DND-41 (cell line): ENCODE measurements around the gene CCDC144A.
"Not testable (repeated sequence)": the region's sequence is repeated elsewhere in the genome, so short reads cannot be mapped to it uniquely, and the experiment has no call there.

Experiments used
- ATAC-seq: fragments of 200-7000 bp; cut with Tn5 transposase; 3 replicates; pipeline ENCODE4 v1.9.1; 2021; ENCODE audit warnings: low read depth; ENCODE audit not compliant: insufficient read depth
- DNase-seq: peaks from one replicate; pipeline ENCODE4 v3.0.0-alpha.2; 2020
- H2AFZ ChIP-seq: 2 replicates; pipeline ENCODE4 v1.6.0; 2012; ENCODE audit warnings: low read depth, low read length
- H3K27ac ChIP-seq: 2 replicates; pipeline ENCODE4 v1.5.1; 2012; ENCODE audit warnings: low read length, inconsistent platforms
- H3K27me3 ChIP-seq: fragments of 200-600 bp; sonication (generic); 2 replicates; pipeline ENCODE4 v1.6.0; 2012; ENCODE audit warnings: low read length, mild to moderate bottlenecking, inconsistent platforms; ENCODE audit not compliant: insufficient read depth, poor library complexity
- H3K36me3 ChIP-seq: 2 replicates; pipeline ENCODE4 v1.5.1; 2012; ENCODE audit warnings: low read length, inconsistent platforms; ENCODE audit not compliant: insufficient read depth
- H3K4me1 ChIP-seq: 2 replicates; pipeline ENCODE4 v1.5.1; 2012; ENCODE audit warnings: mild to moderate bottlenecking, low read length; ENCODE audit not compliant: insufficient read depth
- H3K4me2 ChIP-seq: 2 replicates; pipeline ENCODE4 v1.6.0; 2012; ENCODE audit warnings: mild to moderate bottlenecking, moderate library complexity, low read length, inconsistent platforms; ENCODE audit not compliant: insufficient read depth
- H3K4me3 ChIP-seq, 2 experiments: fragments of 200-600 bp in 1 of 2; shearing (Covaris generic) in 1 of 2; 2 replicates each; pipeline ENCODE4 v1.5.1; 2012 to 2016; ENCODE audit warnings: inconsistent platforms in 2 of 2, low read length in 2 of 2, mild to moderate bottlenecking in 2 of 2, low read depth in 1 of 2, moderate library complexity in 1 of 2
- H3K79me2 ChIP-seq: 2 replicates; pipeline ENCODE4 v1.6.0; 2012; ENCODE audit warnings: low read length, inconsistent platforms; ENCODE audit not compliant: insufficient read depth
- H3K9ac ChIP-seq: 2 replicates; pipeline ENCODE4 v1.6.0; 2012; ENCODE audit warnings: low read depth, mild to moderate bottlenecking, inconsistent platforms, low read length, moderate library complexity
- H3K9me3 ChIP-seq: 2 replicates; pipeline ENCODE4 v1.5.1; 2012; ENCODE audit warnings: low read length, moderate library complexity, mild to moderate bottlenecking, inconsistent platforms; ENCODE audit not compliant: insufficient read depth, severe bottlenecking
- H4K20me1 ChIP-seq: 2 replicates; pipeline ENCODE4 v1.6.0; 2012; ENCODE audit warnings: low read length; ENCODE audit not compliant: insufficient read depth

CCDC144A gene

DNA sequence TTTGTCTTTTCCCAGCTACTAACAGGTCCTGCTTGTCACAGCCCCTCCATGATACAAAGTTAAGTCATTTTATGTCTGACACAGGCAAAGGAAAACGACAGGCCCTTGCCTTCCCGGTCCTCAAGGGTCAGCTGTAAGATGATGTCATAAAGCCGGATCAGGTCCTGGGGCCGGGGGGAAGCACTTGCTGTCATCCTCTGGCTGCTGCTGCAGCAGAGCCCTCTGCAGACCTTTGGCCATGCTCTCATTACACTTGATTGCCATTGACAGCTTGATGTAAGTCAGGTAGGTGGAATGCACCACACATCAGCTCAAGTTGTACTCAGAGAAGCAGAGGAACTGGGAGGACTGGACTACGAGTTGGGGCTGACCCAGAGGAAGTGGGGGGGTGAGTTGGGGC, 97.8 kb downstream of the CCDC144A start:
- not testable (repeated sequence) for H4K20me1 ChIP-seq, H3K4me3 ChIP-seq, H3K9me3 ChIP-seq, H2AFZ ChIP-seq, H3K79me2 ChIP-seq, H3K4me2 ChIP-seq, H3K36me3 ChIP-seq, H3K9ac ChIP-seq, H3K4me1 ChIP-seq, H3K27ac ChIP-seq, H3K27me3 ChIP-seq, DNase-seq, ATAC-seq

DNA sequence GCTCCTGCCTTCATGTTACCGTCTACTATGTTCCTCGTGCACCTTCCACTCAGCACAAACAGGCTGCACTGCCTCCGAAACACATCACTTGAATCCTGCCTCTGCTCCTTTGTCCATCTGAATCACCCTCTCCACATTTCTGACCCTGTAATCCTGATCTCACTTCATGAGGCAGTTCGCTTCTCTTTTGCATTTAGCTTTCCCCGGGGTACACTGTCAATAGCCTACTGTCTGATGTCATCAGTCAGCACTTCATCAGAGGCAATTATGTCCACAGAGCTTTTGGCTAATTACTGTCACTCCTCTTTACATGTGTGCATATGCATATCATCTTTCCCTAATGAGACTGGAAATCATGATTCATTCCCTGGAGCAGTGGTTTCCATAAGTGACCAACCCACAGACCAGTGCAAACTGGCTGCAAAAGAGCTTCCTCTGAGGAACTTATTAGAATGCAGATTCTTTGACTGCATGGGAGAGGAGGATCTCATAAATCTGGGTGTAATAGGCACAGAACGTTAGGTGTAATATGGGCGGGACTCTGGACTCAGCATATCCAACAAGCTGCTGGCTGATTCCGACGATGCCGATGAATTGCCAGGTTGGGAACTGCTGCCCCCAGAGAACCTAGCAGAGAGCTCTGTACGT, 99.0 kb downstream of the CCDC144A start:
- not testable (repeated sequence) for H3K27ac ChIP-seq, ATAC-seq, H3K79me2 ChIP-seq, H3K9ac ChIP-seq, H3K4me1 ChIP-seq, H2AFZ ChIP-seq, H3K27me3 ChIP-seq, DNase-seq, H3K4me3 ChIP-seq, H3K4me2 ChIP-seq, H3K9me3 ChIP-seq, H3K36me3 ChIP-seq, H4K20me1 ChIP-seq

DNA sequence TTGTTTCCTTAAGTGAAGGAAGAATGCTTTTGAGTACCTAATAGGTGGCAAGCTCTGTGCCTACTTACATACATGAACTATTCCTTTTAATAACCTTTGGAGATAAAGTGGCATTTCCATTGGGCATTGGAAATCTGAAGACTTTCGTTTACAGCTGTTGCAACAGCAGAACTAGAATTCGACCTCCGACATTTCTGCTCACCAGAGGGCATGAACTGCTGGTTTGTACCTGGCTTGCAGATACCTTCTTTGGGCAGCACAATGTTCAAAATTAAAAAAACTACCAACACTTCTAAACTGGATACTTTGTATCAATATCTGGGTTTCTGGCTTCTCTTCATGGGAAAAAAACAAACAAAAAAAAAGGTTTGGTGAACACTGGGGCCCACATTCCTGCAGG, 99.6 kb downstream of the CCDC144A start:
- not testable (repeated sequence) for H3K9me3 ChIP-seq, H3K79me2 ChIP-seq, H3K4me3 ChIP-seq, H4K20me1 ChIP-seq, H3K27me3 ChIP-seq, H3K4me2 ChIP-seq, H3K4me1 ChIP-seq, H3K36me3 ChIP-seq, H3K27ac ChIP-seq, H2AFZ ChIP-seq, H3K9ac ChIP-seq, DNase-seq, ATAC-seq

DNA sequence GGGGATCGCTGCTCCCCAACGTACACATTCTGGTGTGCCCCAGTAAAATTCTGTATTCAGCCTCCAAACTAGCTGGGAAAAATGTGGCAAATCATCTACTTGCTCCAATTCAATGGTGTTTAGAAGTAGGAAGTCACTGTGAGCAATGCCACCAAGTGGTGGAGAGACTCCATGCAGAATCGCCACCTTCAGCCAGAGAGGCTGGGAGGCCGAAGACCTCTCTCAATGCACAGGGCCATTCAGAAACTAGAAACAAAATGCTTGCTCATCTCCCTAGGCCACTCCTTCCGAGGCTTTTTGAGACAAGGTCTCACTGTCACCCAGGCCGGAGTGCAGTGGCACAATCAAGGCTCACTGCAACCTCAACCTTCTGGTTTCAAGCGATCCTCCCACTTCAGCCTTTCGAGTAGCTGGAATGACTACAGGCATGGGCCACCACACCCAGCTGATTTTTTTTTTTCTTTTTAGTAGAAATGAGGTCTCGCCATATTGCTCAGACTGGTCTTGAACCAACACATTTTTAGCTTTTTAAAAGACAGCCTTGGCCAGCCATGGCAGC, 100.4 kb downstream of the CCDC144A start:
- not testable (repeated sequence) for H3K4me2 ChIP-seq, ATAC-seq, H3K27ac ChIP-seq, H4K20me1 ChIP-seq, H3K9ac ChIP-seq, H2AFZ ChIP-seq, H3K27me3 ChIP-seq, H3K36me3 ChIP-seq, H3K9me3 ChIP-seq, DNase-seq, H3K4me1 ChIP-seq, H3K4me3 ChIP-seq, H3K79me2 ChIP-seq

DNA sequence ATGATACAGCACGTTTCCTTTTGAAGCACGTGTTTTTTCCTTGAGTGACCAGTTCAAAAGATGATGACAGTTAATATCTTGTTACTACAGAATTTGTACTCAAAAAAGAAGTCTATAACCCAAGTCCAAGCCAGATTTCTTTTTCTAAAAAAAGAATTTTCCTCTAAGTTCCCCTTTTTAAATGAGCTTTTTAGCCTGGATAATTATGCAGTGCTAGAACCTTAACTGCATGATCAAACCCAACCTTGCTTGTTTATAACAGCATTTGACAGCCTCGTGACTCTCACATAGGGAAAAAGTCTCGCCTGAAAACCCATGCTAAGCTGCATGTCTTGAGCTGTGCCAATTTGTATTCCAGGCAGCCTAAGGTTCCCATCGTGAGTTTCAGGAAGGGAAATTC, 104.2 kb downstream of the CCDC144A start:
- not testable (repeated sequence) for H3K79me2 ChIP-seq, H3K9me3 ChIP-seq, H3K27me3 ChIP-seq, H3K4me3 ChIP-seq, ATAC-seq, H3K36me3 ChIP-seq, H3K4me1 ChIP-seq, DNase-seq, H3K9ac ChIP-seq, H4K20me1 ChIP-seq, H3K4me2 ChIP-seq, H2AFZ ChIP-seq, H3K27ac ChIP-seq

DNA sequence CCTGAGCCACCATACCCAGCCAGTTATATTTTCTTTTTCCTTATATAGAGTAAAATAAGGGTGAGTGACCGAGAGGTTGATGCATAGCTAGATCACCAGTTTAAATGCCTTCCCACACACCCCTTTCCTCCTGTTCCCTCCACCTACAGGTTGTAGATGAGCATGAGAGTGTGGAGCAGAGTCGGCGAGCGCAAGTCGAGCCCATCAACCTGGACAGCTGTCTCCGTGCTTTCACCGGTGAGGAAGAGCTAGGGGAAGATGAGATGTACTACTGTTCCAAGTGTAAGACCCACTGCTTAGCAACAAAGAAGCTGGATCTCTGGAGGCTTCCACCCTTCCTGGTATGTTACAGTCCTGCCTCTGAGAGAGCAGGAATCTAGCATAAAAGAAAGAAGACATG, 105.9 kb downstream of the CCDC144A start:
- not testable (repeated sequence) for H3K9ac ChIP-seq, H4K20me1 ChIP-seq, H3K79me2 ChIP-seq, H3K27me3 ChIP-seq, H3K4me2 ChIP-seq, H2AFZ ChIP-seq, DNase-seq, H3K4me1 ChIP-seq, H3K9me3 ChIP-seq, ATAC-seq, H3K36me3 ChIP-seq, H3K4me3 ChIP-seq, H3K27ac ChIP-seq

DNA sequence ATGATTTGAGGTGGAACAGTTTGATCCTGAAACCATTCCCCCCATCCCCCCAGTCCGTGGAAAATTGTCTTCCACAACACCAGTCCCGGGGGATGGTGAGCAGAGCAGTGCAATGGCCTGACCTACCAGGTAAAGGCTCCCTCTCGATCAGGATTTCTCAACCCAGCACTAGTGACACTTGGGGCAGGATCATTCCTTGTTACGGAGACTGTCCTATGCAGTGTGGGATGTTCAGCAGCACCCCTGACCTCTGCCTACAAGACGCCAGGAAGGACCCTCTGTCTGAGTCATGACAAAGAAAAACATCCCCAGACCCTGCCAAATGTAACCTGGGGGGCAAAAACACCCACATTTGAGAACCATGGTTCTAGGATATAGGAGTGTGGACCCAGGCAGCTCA, 114.8 kb downstream of the CCDC144A start:
- H2AFZ ChIP-seq, DNase-seq, H3K79me2 ChIP-seq, H3K27me3 ChIP-seq, H3K4me3 ChIP-seq, ATAC-seq, H3K27ac ChIP-seq, H3K4me2 ChIP-seq, H3K9ac ChIP-seq, H3K4me1 ChIP-seq, H3K36me3 ChIP-seq, H4K20me1 ChIP-seq, H3K9me3 ChIP-seq: not testable (repeated sequence)

DNA sequence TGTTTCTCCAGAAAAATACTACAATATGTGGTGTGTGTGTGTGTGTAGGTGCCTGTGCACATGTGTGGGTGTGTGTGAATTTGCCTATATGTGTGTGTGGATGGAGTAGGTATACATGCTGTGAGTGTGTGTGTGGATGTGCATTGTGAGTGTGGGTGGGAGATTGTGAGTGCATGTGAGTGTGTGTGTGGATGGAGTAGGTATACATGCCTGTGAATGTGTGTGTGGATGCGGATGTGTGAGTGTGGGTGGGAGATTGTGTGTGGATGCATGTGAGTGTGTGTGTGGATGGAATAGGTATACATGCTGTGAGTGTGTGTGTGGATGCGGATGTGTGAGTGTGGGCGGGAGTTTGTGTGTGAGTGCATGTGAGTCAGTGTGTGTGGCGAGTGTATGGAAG, 116.6 kb downstream of the CCDC144A start:
- H4K20me1 ChIP-seq = not testable (repeated sequence)

More for the DNA sequence above, 116.6 kb downstream of the CCDC144A start:
- H3K4me2 ChIP-seq, H3K9ac ChIP-seq, H3K4me3 ChIP-seq, H2AFZ ChIP-seq, H3K79me2 ChIP-seq, H3K27me3 ChIP-seq, H3K36me3 ChIP-seq, ATAC-seq, H3K9me3 ChIP-seq, H3K27ac ChIP-seq, DNase-seq, H3K4me1 ChIP-seq: not testable (repeated sequence)
